HG03378 (cell line): Measurements from ENCODE around the gene C1orf141.
"Not testable (repeated sequence)": the region's sequence is repeated elsewhere in the genome, so short reads cannot be mapped to it uniquely, and the experiment has no call there.

ENCODE experiments used
- ATAC-seq: cut with Tn5 transposase; IDR thresholded peaks from one replicate; pipeline ENCODE4 v1.9.1; 2021; ENCODE audit warnings: mild to moderate bottlenecking, moderate library complexity; ENCODE audit not compliant: unreplicated experiment

C1orf141 gene

DNA sequence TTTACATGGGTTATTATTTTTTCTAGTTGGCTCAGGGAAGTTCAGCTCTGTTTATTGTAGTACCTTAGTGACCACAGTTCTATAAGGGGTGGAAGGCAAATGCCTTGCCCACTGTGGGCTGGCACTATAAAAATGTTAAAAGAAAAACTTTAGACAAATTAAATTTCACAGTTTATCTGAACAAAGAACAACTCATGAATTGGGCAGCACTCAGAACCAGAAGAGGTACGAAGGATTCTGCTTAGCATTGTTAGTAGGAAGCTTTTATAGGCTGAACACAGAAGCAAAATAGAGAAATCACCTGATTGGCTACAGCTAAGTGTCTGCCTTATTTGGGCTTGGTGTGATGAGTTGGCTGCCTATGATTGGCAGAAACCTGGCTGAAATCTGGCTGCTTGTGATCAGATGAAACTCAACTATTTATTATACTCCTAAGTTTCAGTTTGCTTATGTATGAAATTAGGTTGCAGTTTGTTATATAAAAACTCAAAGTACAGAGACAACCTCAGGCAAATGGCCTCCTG lies 45.0 kb downstream of the C1orf141 start:
- no peak for ATAC-seq

GRCh38 chr1:67088440-67088839 lies 46.3 kb downstream of the C1orf141 start:
- ATAC-seq, result no peak

- no peak for ATAC-seq
These were observed 49.4 kb downstream of the C1orf141 start for GRCh38 chr1:67085326-67085725.

DNA sequence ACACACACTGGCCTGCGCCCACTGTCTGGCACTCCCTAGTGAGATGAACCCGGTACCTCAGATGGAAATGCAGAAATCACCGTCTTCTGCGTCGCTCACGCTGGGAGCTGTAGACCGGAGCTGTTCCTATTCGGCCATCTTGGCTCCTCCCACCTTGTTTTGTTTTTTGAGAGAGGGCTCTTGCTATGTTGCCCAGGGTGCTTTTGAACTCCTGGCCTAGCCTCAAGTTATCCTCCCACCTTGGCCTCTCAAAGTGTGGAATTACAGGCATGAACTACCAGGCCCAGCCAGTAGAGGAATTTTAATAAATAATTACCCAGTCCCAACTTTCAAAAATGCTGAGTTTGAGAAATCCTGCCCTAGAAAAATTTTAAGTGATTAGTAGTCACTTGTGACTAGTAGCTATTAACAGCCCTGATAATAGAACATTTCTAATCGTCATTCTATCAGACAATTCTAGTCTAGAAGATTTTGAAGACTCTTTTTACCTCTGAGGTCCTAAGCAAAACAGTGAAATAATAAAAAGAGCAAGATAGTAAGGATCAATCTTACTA lies 49.9 kb downstream of the C1orf141 start:
- no peak for ATAC-seq

DNA sequence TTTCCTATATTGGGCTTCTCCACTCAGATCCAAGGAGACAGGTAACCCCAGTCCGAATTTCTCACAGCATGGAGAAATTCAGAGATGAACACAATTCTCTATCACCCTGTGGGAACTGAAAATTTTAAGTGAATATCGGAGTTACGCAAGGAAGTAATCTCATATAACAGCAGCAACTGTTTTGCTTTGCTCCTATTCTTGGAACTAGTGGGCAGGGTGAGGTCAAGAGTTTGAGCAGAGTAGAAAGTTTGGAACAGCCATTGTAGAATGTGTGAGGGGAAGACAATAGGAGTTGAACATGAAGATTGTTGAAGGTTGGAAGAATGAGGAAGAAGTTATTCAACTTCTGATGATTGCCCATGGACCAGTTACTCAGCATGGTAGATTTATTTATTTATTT lies 56.5 kb downstream of the C1orf141 start:
- no peak for ATAC-seq

- no peak for ATAC-seq
These were observed 57.2 kb downstream of the C1orf141 start for GRCh38 chr1:67077593-67077992.

DNA sequence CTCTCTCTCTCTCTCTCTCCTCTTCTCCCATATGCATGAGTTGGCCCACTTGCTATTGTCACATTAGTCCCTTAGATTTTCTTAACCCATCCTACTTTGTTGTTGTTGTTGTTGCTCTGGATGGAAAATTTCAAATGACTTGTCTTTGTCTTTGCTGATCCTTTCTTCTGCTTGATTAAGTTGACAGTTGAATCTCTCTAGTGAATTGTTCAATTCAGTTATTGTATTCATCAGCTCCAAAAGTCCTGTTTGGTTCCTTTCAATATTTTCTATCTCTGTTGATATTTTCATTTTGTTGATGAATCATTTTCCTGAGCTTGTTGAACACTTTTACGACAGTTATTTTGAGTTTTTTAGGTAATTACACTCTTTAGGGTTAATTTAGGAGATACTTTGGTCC lies 62.0 kb downstream of the C1orf141 start:
- ATAC-seq, result no peak

DNA sequence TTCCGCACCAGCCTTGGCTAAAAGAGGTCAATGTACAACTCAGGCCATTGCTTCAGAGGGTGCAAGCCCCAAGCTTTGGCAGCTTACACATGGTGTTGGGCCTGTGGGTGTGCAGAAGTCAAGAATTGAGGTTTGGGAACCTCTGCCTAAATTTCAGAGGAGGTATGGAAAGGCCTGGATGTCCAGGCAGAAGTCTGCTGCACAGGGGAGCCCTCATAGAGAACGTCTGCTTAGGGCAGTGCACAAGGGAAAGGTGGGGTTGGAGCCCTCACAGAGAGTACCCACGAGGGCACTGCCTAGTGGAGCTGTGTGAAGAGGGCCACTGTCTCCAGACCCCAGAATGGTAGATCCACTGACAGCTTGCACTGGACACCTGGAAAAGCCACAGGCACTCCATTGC lies 67.1 kb downstream of the C1orf141 start:
- ATAC-seq, result not testable (repeated sequence)

GRCh38 chr1:67062412-67062811 lies 72.4 kb downstream of the C1orf141 start:
- no peak for ATAC-seq

- no peak for ATAC-seq
These were observed 73.5 kb downstream of the C1orf141 start for GRCh38 chr1:67061266-67061665.

DNA sequence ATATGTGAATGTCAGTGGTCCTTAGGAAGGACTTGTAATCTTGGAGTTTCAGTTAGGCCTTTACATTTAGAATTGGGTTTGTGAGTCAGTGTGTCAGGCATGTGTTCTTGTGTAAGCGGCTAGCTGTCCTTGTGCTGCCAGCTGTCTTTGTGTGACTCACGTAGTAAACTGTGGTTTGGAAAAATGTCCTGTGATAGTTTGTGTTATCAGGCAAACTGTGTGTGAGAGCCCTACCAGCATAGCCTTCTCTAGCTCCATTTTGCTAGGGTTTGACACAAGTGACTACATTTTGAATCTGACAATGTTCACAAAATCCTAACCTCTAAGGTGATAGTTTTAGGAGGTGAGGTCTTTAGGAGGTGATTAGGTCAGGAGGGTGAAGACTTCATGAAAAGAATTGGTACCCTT lies 74.0 kb downstream of the C1orf141 start:
- no peak for ATAC-seq

- no peak for ATAC-seq
These were observed 75.4 kb downstream of the C1orf141 start for GRCh38 chr1:67059346-67059745.

DNA sequence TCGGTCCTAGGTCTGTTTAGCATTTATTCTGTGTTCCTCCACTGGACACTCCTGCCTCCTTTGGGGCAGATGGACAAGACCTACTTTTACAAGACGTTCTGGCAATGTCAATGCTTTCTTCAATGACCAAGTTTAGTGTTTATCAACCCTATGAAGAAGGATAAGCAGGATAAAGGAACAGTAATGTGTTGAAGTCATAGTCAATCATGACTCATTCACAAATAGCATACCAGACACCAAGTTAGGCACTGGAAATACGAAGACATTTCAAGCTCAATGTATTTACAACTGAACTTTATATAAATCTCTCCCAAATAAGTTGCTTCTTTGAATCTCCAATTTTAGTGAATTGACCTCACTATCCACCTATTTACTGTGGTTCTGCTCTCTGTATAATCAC lies 76.0 kb downstream of the C1orf141 start:
- ATAC-seq, result no peak

DNA sequence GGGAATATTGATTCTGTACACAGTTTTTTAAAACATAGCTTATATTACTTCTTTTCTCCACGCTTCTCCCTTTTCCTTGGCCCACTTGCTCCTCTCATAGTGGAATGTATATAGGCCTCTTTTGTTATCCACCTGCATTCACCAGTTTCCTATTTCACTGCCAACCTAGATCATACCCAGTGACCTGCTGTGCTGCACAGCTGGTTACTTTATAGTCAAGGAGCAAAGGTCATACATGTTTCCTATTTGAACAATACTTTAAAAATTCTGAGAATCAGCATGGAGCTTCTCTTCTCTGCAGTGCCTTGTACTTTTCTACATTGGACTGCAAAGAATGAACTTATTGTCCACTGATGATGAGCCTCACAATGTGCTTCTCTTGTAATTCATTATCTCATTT lies 76.5 kb downstream of the C1orf141 start:
- no peak for ATAC-seq

- ATAC-seq, result peak; percentile 71
These were observed 80.7 kb downstream of the C1orf141 start, which contains the start of gene SLC35D1 for GRCh38 chr1:67053785-67054772. Gene SLC35D1 (minus strand): TSS chr1:67054148. CDS start chr1:67054013, 135 bp downstream.

DNA sequence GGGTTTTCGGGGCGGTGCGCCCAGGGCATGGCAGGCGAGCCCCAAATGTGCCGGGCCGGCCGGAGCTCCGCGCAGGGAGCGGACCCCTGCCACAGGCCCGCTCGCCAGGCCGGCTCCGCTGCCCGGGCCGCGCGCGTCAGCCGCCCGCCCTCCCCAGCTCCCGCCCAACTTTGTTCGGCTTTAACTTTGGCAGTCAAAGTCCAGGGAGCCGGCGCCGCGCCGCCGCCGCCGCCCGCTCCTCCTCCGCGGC lies 81.3 kb downstream of the C1orf141 start:
- ATAC-seq, result peak; percentile 36

DNA sequence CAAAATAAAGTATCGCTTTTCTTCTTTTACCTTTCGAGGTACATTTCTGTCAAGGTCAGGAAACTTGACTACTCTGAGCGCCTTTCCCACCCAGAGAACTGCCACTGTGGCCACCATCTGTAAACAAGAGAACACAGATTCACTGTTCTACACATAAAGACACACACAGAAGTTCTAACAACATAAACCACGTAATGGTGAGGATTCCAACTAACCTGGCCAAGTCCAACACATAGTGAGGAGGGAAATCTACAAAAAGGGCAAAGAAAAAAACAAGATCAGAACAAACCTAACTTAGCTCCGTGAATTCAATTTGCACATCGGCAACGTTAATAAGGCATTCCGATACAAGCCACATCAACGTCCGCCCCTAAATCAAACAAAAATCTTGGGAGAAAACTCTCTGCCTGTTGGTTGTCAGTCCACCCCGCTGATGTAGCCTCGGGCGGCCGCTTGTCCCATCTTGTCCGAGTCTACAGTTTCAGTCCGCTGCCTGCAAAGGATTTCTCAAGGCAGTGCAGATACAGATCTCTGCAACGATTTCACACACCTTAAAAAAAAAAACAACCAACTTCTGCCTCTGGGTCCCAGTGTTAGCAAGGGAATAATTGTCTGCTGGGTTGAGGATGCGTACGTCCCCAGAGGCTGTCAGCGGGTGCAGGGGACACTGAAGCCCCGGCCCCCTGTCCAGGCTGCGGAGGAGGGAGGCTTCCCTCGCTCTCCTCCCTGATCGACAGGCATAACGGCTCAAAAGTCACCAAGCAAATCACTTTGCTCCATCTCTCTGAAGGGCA lies 81.8 kb downstream of the C1orf141 start:
- peak; percentile 33 for ATAC-seq

- no peak for ATAC-seq
These were observed 83.6 kb downstream of the C1orf141 start for GRCh38 chr1:67051196-67051595.

- no peak for ATAC-seq
These were observed 90.0 kb downstream of the C1orf141 start for GRCh38 chr1:67044631-67045270.

GRCh38 chr1:67043366-67043765 lies 91.4 kb downstream of the C1orf141 start:
- no peak for ATAC-seq
